ENCODE results near the gene NCS1. TPM values are rescaled to one million over a fixed set of nuclear protein-coding genes. Genes with fewer than 3 reads are reported as not detected.
A peak's percentile ranks its signal among the peaks of the same experiment; 100 is the strongest.

Gene NCS1
- total RNA-seq, 2 donors from 2014 or later, result 14.0 to 30.4 TPM

DNA sequence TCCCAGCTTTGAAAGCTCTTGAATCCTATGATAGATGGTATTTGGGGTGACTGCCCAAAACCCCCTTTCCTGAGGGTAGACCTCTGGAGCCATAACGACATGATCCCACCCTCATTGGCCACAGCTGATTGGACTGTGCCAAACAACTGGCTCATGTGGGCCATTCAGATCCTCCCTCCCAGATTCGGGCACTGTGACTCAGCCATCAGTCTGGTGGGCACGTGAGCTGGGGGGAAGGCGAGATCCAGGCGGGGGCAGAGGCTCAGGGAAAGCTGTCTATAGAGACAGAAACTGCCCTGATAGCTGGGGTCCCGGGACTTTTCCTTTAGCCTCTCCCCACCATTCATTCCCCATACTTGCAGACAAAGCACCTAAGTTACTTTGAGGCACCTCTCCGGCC, 15.1 kb upstream of the NCS1 start:
- H3K27me3 Mint-ChIP-seq, result no peaks in the 10 kb centered on the region
- H3K4me1 Mint-ChIP-seq, result no peaks in the 10 kb centered on the region
- no peaks in the 10 kb centered on the region for H3K9me3 Mint-ChIP-seq
- no peak for ATAC-seq (replicated peaks)
- H3K36me3 Mint-ChIP-seq (ENCODE audit: low read depth), result no peaks in the 10 kb centered on the region
- H3K27ac Mint-ChIP-seq, result no peak overlapping the region
- no peak overlapping the region for H3K4me3 Mint-ChIP-seq

DNA sequence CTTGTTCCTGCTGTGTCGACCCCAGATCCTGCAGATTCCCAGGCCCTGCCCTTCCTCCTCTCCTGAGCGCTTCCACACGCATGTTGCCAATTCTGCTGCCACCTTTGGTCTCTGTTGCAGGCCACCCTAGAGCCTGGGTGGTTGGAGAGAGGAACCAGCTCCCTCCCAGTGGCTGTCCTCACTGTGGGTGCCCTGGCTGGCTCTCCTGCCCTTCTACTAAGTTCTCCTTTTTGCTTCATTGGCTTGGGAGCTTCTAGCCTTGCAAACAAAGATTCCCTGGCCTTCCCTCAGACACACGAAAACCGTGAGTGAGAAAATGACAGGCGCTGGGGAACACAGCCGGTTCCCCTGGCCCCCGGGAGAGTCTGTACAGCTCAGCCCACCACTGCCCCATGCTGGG, 14.2 kb upstream of the NCS1 start:
- H3K4me3 Mint-ChIP-seq, result no peak overlapping the region
- H3K27me3 Mint-ChIP-seq, result no peaks in the 10 kb centered on the region
- H3K36me3 Mint-ChIP-seq (ENCODE audit: low read depth), result no peaks in the 10 kb centered on the region
- H3K4me1 Mint-ChIP-seq, result no peaks in the 10 kb centered on the region
- ATAC-seq (replicated peaks), result no peak
- no peak overlapping the region for H3K27ac Mint-ChIP-seq
- H3K9me3 Mint-ChIP-seq, result no peaks in the 10 kb centered on the region

DNA sequence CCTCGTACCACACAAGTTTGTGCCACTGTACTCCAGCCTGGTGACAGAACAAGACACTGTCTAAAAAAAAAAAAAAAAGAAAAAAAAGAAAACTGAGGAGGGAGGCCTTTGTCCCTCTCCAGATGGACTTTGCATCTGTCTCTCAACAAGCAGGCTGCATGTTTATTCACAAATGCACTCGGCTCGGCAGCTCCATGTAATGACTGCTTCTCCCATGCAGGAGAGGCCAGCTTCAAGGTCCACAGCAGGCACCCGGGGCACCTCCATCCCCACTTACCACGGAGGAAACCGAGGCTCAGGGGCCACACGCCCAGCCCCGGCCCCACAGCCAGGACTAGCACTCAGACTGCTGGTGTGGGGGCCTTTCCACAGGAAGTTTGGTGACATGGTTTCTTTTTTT, 13.1 kb upstream of the NCS1 start:
- H3K4me1 Mint-ChIP-seq, result no peaks in the 10 kb centered on the region
- no peaks in the 10 kb centered on the region for H3K36me3 Mint-ChIP-seq (ENCODE audit: low read depth)
- H3K4me3 Mint-ChIP-seq, result no peak overlapping the region

DNA sequence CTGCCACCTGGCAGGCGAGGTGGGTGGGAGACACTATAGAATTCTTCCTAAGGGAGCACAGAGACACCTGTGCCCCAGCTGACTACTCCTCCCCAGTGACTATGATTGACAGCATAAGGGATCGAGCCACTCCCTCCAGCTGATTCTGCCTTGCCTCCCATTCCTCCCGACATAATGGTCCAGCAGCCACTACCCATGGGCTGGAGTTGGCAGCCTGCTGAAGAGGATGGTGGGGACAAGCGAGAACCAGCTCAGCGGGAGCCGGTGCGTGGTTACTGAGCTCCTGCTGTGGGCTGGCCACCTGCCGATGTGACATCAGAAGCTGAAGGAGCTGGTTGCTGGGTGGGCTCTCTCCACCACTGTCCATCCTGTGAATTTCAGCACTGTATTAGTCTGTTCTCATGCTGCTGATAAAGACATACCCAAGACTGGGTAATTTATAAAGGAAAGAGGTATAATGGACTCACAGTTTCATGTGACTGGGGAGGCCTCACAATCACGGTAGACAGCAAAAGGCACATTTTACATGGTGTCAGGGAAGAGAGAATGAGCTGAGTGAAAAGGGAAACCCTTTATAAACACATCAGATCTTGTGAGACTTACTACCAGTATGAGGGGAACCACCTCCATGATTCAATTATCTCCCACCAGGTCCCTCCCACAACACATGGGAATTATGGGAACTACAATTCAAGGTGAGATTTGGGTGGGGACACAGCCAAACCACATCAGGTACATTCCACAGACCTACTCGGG, 12.1 kb upstream of the NCS1 start:
- Mint-ChIP-seq H3K4me3 (no peak overlapping the region), H3K27me3 (no peaks in the 10 kb centered on the region), H3K27ac (no peak overlapping the region), H3K4me1 (no peaks in the 10 kb centered on the region), H3K36me3 (ENCODE audit: low read depth) (no peaks in the 10 kb centered on the region), H3K9me3 (no peaks in the 10 kb centered on the region)
- ATAC-seq (replicated peaks), result peak; percentile 87

More for the DNA sequence above, 13.1 kb upstream of the NCS1 start:
- no peaks in the 10 kb centered on the region for H3K9me3 Mint-ChIP-seq
- no peaks in the 10 kb centered on the region for H3K27me3 Mint-ChIP-seq
- no peak for ATAC-seq (replicated peaks)
- no peak overlapping the region for H3K27ac Mint-ChIP-seq

DNA sequence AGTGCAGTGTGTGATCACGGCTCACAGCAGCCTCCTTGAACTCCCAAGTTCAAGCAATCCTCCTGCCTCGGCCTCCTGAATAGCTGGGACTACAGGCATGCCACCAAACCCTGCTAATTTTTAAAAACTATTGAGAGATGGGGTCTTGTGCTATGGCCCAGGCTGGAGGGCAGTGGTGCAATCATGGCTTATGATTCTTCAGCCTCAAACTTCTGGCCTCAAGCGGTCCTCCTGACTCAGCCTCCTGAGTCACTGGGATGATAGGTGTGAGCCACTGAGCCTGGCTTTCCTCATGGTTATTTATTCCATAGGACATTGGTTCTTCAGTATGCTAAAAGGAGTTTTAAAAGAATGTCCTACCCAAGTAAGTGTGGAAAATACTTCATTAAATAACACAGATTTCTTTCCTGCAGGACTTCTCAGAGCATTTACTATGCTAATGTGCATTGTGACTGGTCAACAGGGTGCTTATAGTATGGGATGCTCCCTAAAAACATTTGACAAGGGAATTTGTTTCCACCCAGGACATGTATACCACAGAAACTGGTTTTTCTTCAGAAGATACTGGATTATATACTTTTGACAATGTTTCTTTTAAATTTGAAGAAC, 11.2 kb upstream of the NCS1 start:
- Mint-ChIP-seq H3K4me3 (no peak overlapping the region), H3K9me3 (no peaks in the 10 kb centered on the region), H3K36me3 (ENCODE audit: low read depth) (no peaks in the 10 kb centered on the region), H3K27me3 (no peaks in the 10 kb centered on the region), H3K27ac (peak overlapping the region; percentile 20), H3K4me1 (no peaks in the 10 kb centered on the region)
- ATAC-seq (replicated peaks), result peak; percentile 34

DNA sequence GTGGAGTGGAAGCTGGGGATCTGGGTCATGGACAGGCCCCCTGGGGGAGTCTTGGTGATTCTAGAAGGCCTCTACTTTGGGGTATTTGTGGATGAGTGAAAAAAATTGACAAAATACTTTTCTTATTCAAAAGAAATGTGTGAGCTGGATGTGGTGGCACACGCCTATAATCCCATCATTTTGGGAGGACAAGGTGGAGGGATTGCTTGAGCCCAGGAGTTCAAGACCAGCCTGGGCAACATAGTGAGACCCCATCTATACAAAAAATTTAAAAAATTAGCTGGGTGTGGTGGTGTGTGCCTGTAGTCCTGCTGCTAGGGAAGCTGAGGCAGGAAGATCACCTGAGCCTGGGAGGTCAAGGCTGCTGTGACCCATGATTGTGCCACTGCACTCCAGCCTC, 6.6 kb upstream of the NCS1 start:
- ATAC-seq (replicated peaks), result no peak
- H3K9me3 Mint-ChIP-seq, result no peaks in the 10 kb centered on the region
- H3K36me3 Mint-ChIP-seq (ENCODE audit: low read depth), result no peaks in the 10 kb centered on the region
- H3K27me3 Mint-ChIP-seq, result no peaks in the 10 kb centered on the region
- peaks cover 6% of the 10 kb centered on the region for H3K4me1 Mint-ChIP-seq
- no peak overlapping the region for H3K27ac Mint-ChIP-seq
- no peak overlapping the region for H3K4me3 Mint-ChIP-seq

DNA sequence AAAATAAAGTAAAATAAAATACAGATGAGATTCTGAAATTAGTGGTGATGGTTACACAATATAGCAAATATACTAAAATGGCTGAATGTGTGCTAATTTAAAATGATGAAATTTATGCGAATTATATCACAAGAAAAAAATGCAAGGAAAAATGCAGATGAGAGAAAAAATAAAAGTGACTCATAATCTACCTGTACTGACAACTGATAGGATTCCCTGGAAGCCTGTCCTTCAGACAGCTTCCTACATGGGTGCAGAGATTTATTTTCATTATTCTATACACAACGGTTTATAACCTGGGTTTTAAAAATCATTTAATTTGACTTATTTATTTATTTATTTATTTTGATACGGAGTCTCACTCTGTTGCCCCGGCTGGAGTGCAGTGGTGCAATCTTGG, 5.8 kb upstream of the NCS1 start:
- H3K4me1 Mint-ChIP-seq, result peaks cover 6% of the 10 kb centered on the region
- no peak overlapping the region for H3K4me3 Mint-ChIP-seq
- no peaks in the 10 kb centered on the region for H3K9me3 Mint-ChIP-seq
- ATAC-seq (replicated peaks), result no peak
- peaks cover 5% of the 10 kb centered on the region for H3K27me3 Mint-ChIP-seq
- no peak overlapping the region for H3K27ac Mint-ChIP-seq
- H3K36me3 Mint-ChIP-seq (ENCODE audit: low read depth), result no peaks in the 10 kb centered on the region

DNA sequence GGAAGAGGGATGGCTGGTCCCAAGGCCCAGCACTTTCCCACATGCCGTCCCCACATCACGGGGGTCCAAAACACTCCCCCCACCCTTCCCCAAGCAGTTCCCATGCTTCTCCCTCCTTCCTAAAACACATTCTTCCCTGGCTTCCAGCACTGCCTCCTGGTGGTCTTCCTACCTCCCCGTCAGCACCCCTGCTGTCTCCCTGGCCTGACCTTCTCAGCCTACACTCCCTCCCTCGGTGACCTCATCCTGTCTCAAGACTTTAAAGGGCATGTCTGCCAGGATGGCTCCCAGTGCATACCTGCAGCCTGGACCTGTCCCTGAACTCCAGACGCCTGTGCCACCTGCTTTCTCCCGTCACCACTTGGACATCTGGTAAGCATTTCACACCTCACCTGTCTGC, 4.3 kb upstream of the NCS1 start:
- no peak for ATAC-seq (replicated peaks)
- H3K9me3 Mint-ChIP-seq, result no peaks in the 10 kb centered on the region
- no peak overlapping the region for H3K4me3 Mint-ChIP-seq
- peaks cover 5% of the 10 kb centered on the region for H3K27me3 Mint-ChIP-seq
- H3K36me3 Mint-ChIP-seq (ENCODE audit: low read depth), result no peaks in the 10 kb centered on the region
- H3K27ac Mint-ChIP-seq, result no peak overlapping the region
- H3K4me1 Mint-ChIP-seq, result peaks cover 6% of the 10 kb centered on the region

DNA sequence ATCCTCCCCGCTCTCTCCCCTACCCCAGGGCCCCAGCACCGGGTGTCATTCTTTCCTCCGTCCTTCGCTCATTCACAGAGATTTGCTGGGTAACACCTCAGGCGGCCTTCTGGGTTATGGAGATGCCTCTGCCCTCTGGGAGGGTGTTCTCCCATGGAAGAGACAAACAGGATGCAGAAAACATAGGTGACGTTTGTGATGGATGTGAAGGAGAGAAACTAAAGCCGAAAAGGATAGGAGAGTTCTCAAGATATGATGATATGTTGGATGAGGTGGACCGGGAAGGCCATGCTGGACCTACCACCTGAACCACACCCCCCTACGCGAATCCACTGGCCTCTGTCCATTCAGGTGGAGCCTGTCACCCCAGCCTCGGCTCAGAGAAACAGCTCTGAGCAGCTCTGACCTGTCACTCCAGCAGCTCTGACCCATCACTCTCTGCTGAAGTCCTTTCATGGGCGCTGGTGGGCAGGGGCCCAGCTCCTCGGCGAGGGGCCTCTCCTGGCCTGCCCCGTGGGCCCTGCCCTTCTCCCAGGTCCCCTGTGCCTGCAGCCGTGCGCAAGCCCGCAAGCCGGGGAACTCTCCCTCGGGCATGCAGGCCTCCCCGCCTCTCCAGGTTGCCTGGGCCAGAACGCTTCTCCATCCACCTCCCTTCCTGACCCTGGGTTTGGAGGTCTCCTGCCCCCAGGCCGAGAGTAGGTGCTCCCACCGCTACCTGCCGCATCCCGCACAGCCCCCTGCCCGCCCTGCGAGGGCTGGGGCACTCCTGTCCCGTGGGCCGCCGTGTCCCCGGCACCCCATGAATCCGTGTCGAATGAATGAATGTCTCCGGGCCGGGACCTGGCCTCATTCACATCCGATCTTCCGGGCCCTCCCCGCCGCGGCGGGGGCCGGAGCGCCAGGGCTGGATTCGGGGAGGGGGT, 717 bp upstream of the NCS1 start:
- peak overlapping the region; percentile 49 for H3K4me3 Mint-ChIP-seq
- H3K36me3 Mint-ChIP-seq (ENCODE audit: low read depth), result no peaks in the 10 kb centered on the region
- no peak overlapping the region for H3K27ac Mint-ChIP-seq
- no peaks in the 10 kb centered on the region for H3K9me3 Mint-ChIP-seq
- peak; percentile 14 for ATAC-seq (replicated peaks)
- H3K27me3 Mint-ChIP-seq, result peaks cover 5% of the 10 kb centered on the region
- H3K4me1 Mint-ChIP-seq, result peaks cover 6% of the 10 kb centered on the region

DNA sequence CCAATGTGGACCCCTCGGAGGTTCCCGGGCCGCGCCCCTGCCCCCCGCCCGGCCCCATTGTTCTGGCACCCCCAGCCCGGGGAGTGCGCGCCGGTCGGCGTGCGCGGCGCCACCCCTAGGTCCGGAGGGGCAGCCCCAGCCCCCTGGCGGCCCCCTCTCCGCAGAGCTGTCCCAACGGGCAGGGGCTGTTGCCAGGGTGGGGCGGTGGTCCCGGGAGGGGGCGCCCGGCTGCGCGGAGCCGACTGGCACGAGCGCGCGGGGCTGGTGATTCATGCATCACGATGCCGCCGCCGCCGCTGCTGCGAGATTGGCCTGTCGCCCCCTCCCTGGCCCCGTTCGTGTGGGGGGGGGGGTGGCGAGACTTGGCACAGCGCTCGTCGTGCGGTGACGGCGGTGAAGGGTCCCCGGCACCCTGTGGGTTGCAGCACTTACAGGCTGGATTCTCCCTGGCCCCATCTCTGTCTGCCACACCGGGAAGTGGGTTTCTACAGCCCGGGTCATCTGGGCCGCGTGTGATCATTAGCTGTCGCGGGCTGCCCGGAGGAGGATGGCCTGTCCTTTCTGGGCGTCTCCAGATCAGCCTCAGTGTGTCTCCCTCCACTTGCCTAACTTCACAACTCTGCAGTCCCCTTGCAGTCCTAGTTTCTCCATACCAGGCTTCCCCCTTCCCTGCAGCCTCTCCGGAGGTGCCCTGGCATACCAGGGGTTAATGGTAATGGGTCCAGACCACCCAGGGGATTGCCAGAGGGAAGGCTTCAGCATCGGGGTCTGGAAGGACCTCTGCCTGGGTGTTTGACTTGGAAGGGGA, 858 bp downstream of the NCS1 start:
- Mint-ChIP-seq H3K36me3 (ENCODE audit: low read depth) (no peaks in the 10 kb centered on the region), H3K4me3 (peak overlapping the region; percentile 70), H3K27me3 (peaks cover 5% of the 10 kb centered on the region), H3K9me3 (no peaks in the 10 kb centered on the region), H3K27ac (no peak overlapping the region), H3K4me1 (no peaks in the 10 kb centered on the region)
- peak; percentile 49 for ATAC-seq (replicated peaks)

DNA sequence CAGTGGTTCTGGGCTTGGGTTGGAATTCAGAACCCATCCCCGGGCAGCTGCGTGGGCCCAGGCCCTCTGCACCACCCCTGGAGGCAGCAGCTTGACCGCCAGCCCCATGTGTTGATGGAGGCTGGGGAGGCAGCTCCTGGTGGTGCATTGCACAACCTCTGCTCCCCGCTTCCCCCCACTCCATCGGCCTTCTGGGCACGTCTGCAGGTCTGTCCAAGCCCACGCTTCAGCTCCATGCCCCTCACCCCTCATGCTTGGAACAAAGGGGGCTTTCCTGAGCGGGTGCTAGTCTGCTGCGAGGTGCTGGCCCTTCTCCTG, 1.4 kb downstream of the NCS1 start:
- Mint-ChIP-seq H3K4me1 (no peaks in the 10 kb centered on the region), H3K27ac (no peak overlapping the region), H3K36me3 (ENCODE audit: low read depth) (no peaks in the 10 kb centered on the region), H3K27me3 (peaks cover 5% of the 10 kb centered on the region), H3K9me3 (no peaks in the 10 kb centered on the region), H3K4me3 (peak overlapping the region; percentile 70)
- no peak for ATAC-seq (replicated peaks)

DNA sequence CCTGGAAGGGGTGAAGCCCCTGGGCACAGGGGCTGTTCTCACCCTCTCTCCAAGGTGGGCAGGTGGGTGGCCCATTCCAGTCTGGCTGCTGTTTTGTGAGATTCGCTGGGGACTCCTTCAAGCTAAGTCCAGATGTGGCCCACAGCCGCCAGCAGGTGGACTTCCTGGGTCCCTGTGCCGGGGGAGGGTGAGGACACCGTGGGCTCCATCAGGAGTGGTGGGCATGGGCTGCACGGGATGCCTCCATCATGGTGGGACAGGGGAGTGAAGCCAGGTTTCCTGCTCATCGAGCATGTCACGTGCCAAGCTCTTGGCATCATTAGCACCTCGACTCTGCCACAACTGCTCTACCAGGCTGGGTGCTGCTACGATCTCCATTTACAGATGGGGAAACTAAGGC, 1.8 kb downstream of the NCS1 start:
- Mint-ChIP-seq H3K27me3 (peaks cover 5% of the 10 kb centered on the region), H3K4me1 (no peaks in the 10 kb centered on the region), H3K36me3 (ENCODE audit: low read depth) (no peaks in the 10 kb centered on the region), H3K4me3 (peak overlapping the region; percentile 70), H3K27ac (no peak overlapping the region), H3K9me3 (no peaks in the 10 kb centered on the region)
- ATAC-seq (replicated peaks), result no peak

DNA sequence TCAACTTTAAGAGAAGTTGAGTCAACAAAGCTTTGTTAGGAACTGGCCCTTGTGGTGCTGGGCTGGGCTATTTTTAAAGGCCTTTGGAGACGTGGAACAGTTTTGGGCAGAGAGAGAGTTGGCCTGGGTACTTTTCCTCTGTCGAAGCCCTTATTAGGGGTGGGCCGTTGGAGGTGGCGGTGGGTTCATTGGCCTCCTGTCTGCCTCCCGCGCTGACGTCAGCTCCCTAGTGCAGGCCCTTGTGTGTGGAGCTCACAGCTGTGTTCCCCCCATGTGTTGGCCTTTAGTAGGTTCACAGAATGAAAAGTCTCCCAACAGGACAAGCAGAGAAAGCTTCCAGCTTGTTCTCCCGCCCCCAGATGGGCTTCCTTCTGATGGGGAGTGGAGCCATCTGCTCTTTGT, 2.7 kb downstream of the NCS1 start:
- H3K9me3 Mint-ChIP-seq, result no peaks in the 10 kb centered on the region
- no peaks in the 10 kb centered on the region for H3K4me1 Mint-ChIP-seq
- no peak overlapping the region for H3K27ac Mint-ChIP-seq
- peaks cover 5% of the 10 kb centered on the region for H3K27me3 Mint-ChIP-seq
- peak overlapping the region; percentile 70 for H3K4me3 Mint-ChIP-seq
- ATAC-seq (replicated peaks), result no peak
- no peaks in the 10 kb centered on the region for H3K36me3 Mint-ChIP-seq (ENCODE audit: low read depth)

DNA sequence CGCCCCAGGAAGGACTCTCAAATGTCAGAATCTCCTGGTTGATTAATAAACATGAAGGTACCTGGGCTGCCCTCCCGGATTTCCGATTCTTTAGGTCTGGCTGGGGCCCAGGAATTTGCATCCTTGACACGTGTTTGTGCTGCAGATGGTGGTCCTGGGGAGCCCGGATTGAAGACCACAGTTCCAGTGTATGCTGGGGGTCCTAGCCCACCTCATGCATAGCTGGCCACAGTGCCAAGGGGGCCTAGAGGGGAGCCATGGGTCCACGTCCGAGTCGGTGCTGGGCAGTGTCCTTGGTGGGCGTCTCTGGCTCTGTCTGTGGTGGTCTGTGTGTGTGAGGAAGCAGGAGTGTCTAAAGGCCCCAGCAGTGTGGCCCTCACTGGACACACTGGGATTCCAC, 3.2 kb downstream of the NCS1 start:
- Mint-ChIP-seq H3K27ac (no peak overlapping the region), H3K36me3 (ENCODE audit: low read depth) (no peaks in the 10 kb centered on the region), H3K27me3 (peaks cover 5% of the 10 kb centered on the region), H3K9me3 (no peaks in the 10 kb centered on the region), H3K4me1 (no peaks in the 10 kb centered on the region), H3K4me3 (no peak overlapping the region)
- no peak for ATAC-seq (replicated peaks)
